ENCODE results near the gene PSTPIP1.

The PSTPIP1 gene

GRCh38 chr15:77064539-77065308 is 69.8 kb downstream of the PSTPIP1 start:
- no peak for DNase-seq (ENCODE audit: insufficient read length, low spot score)
- no peak for FAIRE-seq

- DNase-seq (ENCODE audit: insufficient read length, low spot score) (no peak), FAIRE-seq (peak; percentile 56)
Measured at GRCh38 chr15:77066971-77067690, 72.2 kb downstream of the PSTPIP1 start.

GRCh38 chr15:77067691-77068367 is 72.9 kb downstream of the PSTPIP1 start:
- DNase-seq (ENCODE audit: insufficient read length, low spot score) = no peak
- FAIRE-seq = peak; percentile 26

GRCh38 chr15:77068633-77069032 is 73.7 kb downstream of the PSTPIP1 start:
- FAIRE-seq (no peak), DNase-seq (ENCODE audit: insufficient read length, low spot score) (no peak)

- no peak for FAIRE-seq
- no peak for DNase-seq (ENCODE audit: insufficient read length, low spot score)
Measured at GRCh38 chr15:77069521-77070121, 74.7 kb downstream of the PSTPIP1 start.

GRCh38 chr15:77070180-77070494 is 75.2 kb downstream of the PSTPIP1 start:
- FAIRE-seq = no peak
- DNase-seq (ENCODE audit: insufficient read length, low spot score) = no peak

GRCh38 chr15:77070495-77071304 is 75.8 kb downstream of the PSTPIP1 start, which contains the start of gene TSPAN3:
Gene TSPAN3, minus strand, starts transcription at chr15:77071109. Its CDS starts 155 bp downstream, at chr15:77070954.
- FAIRE-seq (peak; percentile 94), DNase-seq (ENCODE audit: insufficient read length, low spot score) (peak; percentile 91)

GRCh38 chr15:77071305-77072223 is 76.6 kb downstream of the PSTPIP1 start:
- FAIRE-seq (no peak), DNase-seq (ENCODE audit: insufficient read length, low spot score) (no peak)

- no peak for FAIRE-seq
- DNase-seq (ENCODE audit: insufficient read length, low spot score) = no peak
Measured at GRCh38 chr15:77074350-77074749, 79.4 kb downstream of the PSTPIP1 start.

- DNase-seq (ENCODE audit: insufficient read length, low spot score) (no peak), FAIRE-seq (no peak)
Measured at GRCh38 chr15:77075528-77075927, 80.6 kb downstream of the PSTPIP1 start.

GRCh38 chr15:77076323-77076915 is 81.5 kb downstream of the PSTPIP1 start:
- FAIRE-seq (no peak), DNase-seq (ENCODE audit: insufficient read length, low spot score) (no peak)

- DNase-seq (ENCODE audit: insufficient read length, low spot score) (no peak), FAIRE-seq (no peak)
Measured at GRCh38 chr15:77081971-77082370, 87.0 kb downstream of the PSTPIP1 start.

GRCh38 chr15:77083381-77084160 is 88.6 kb downstream of the PSTPIP1 start:
- FAIRE-seq (peak; percentile 81), DNase-seq (ENCODE audit: insufficient read length, low spot score) (peak; percentile 58)

GRCh38 chr15:77084436-77084835 is 89.5 kb downstream of the PSTPIP1 start:
- FAIRE-seq (no peak), DNase-seq (ENCODE audit: insufficient read length, low spot score) (no peak)

GRCh38 chr15:77085297-77085696 is 90.4 kb downstream of the PSTPIP1 start:
- FAIRE-seq = no peak
- no peak for DNase-seq (ENCODE audit: insufficient read length, low spot score)
